ENCODE measurements around the gene ADORA2A. TPM values are rescaled to one million over a fixed set of nuclear protein-coding genes. Genes with fewer than 3 reads are reported as not detected.
A peak's percentile ranks its signal among the peaks of the same experiment; 100 is the strongest.

Gene ADORA2A
- total and polyA plus RNA-seq, 2 of the 8 experiments (the other 6 are each of a cell fraction or from before 2014, with no cell fraction given): 7.1 to 20.3 TPM

GRCh38 chr22:24404561-24405275, 22.7 kb upstream of the ADORA2A start:
- H2AK5ac ChIP-seq (ENCODE audit: low read depth, low read length): no peak overlapping the region
- H3K36me3 ChIP-seq (ENCODE audit: control insufficient read depth in 2 of 4, insufficient read depth in 4 of 4, low read length in 3 of 4): peaks cover 0 to 3% (median 0%) of the 10 kb centered on the region in 4 experiments; a peak in 2 of 8 replicates
- no peak for DNase-seq (ENCODE audit: low read depth in 1 of 2, low spot score in 2 of 2)
- H2BK15ac ChIP-seq (ENCODE audit: low read length): no peak overlapping the region
- no peaks in the 10 kb centered on the region for H3K79me2 ChIP-seq (ENCODE audit: control insufficient read depth in 1 of 2, insufficient read depth in 2 of 2, low read length in 2 of 2)
- H2AFZ ChIP-seq (ENCODE audit: low read length): no peak overlapping the region
- peaks cover 0 to 12% (median 0%) of the 10 kb centered on the region in 4 experiments; a peak in 2 of 7 replicates for H3K4me1 ChIP-seq (replicated peaks in 1 of 4; ENCODE audit: control insufficient read depth in 3 of 4, insufficient read depth in 4 of 4, low read length in 3 of 4)
- WGBS, 2 experiments (ENCODE audit: extremely low coverage in 1 of 2, insufficient coverage in 1 of 2, insufficient read length in 1 of 2, insufficient replicate concordance in 2 of 2, low coverage in 1 of 2, low lambda C conversion rate in 2 of 2, missing lambda C conversion rate in 1 of 2): 95% methylated on average over 9 of the region's 9 CpGs; no CpG with 5 or more reads in 1 of the 2 experiments
- H2BK120ac ChIP-seq (replicated peaks; ENCODE audit: low read depth, low read length): no peak overlapping the region
- H3K56ac ChIP-seq (replicated peaks; ENCODE audit: insufficient read length, low read depth, low read length): no peak overlapping the region
- TF ChIP-seq RNF2 (IDR thresholded peaks at IDR 0.05; ENCODE audit: borderline replicate concordance, low read depth, low read length, missing control alignments, poor library complexity, severe bottlenecking) (no peak), NRF1 (IDR thresholded peaks at IDR 0.05; ENCODE audit: low read depth, low read length) (no peak), RAD21 (IDR thresholded peaks at IDR 0.05 in 1 of 2, conservative IDR thresholded peaks at IDR 0.05 in 1 of 2; ENCODE audit: low read depth in 2 of 2, low read length in 2 of 2) (no peak), SRF (IDR thresholded peaks at IDR 0.05; ENCODE audit: low read depth, low read length) (no peak), SAP30 (IDR thresholded peaks at IDR 0.05; ENCODE audit: insufficient read depth, insufficient replicate concordance, low read length) (no peak), TCF12 (IDR thresholded peaks at IDR 0.05; ENCODE audit: low read depth, low read length) (no peak), JUN (IDR thresholded peaks at IDR 0.05; ENCODE audit: low read depth, low read length) (no peak), BACH1 (IDR thresholded peaks at IDR 0.05; ENCODE audit: low read length) (no peak), HDAC6 (IDR thresholded peaks at IDR 0.05; ENCODE audit: low read depth, low read length) (no peak), JUND (IDR thresholded peaks at IDR 0.05; ENCODE audit: low read length) (no peak), KDM4A (IDR thresholded peaks at IDR 0.05; ENCODE audit: low read depth, low read length, severe bottlenecking) (no peak), SP1 (IDR thresholded peaks at IDR 0.05; ENCODE audit: low read depth, low read length) (no peak)
- H4K8ac ChIP-seq (ENCODE audit: extremely low read depth, insufficient read depth, low read length): peak overlapping the region; percentile 18
- H4K20me1 ChIP-seq (replicated peaks in 1 of 2; ENCODE audit: control insufficient read depth in 1 of 2, insufficient read depth in 2 of 2, low read length in 2 of 2): peaks cover 0 to 4% of the 10 kb centered on the region in 2 experiments
- no peak overlapping the region for H3K23ac ChIP-seq (ENCODE audit: insufficient read length)
- no peaks in the 10 kb centered on the region for H3K23me2 ChIP-seq (ENCODE audit: low read depth, low read length)
- H3K79me1 ChIP-seq (ENCODE audit: low read depth, low read length): no peaks in the 10 kb centered on the region
- no peak overlapping the region for H2BK5ac ChIP-seq (ENCODE audit: low read depth, low read length)
- H3K14ac ChIP-seq (ENCODE audit: insufficient read length): no peak overlapping the region
- no peak overlapping the region for H4K5ac ChIP-seq (ENCODE audit: insufficient read length, low read depth, low read length)
- no peaks in the 10 kb centered on the region for H3K27me3 ChIP-seq (replicated peaks in 1 of 4; ENCODE audit: control insufficient read depth in 3 of 4, extremely low read depth in 1 of 4, insufficient read depth in 3 of 4, low read length in 3 of 4)
- H3K4me2 ChIP-seq (ENCODE audit: insufficient read depth in 1 of 2, low read depth in 2 of 2, low read length in 2 of 2): no peak overlapping the region
- H3K9me3 ChIP-seq (ENCODE audit: insufficient read depth in 2 of 2, low read depth in 1 of 2, low read length in 1 of 2): no peaks in the 10 kb centered on the region
- no peak overlapping the region for H2BK12ac ChIP-seq (ENCODE audit: low read depth, low read length)
- H3K9ac ChIP-seq (replicated peaks in 1 of 4; ENCODE audit: extremely low read depth in 1 of 4, low read depth in 3 of 4, low read length in 3 of 4): no peak overlapping the region
- no peak overlapping the region for H3K4ac ChIP-seq (replicated peaks; ENCODE audit: insufficient read length, low read depth, low read length)
- no peak overlapping the region for H3K18ac ChIP-seq (ENCODE audit: extremely low read depth, low read length)
- ChIA-PET CTCF (ENCODE audit: partially characterized antibody) (interaction anchor here (0.6 to 1.8 kb wide), 6 partner anchors 11 to 1199 kb away, joined by 3 to 5 read pairs (median 4); no protein-coding TSS in a partner anchor), POLR2A (ENCODE audit: partially characterized antibody) (interaction anchor here (1.1 kb wide), 1 partner anchor 66 kb away, joined by 3 read pairs; no protein-coding TSS in a partner anchor)
- H2BK20ac ChIP-seq (ENCODE audit: low read length): no peak overlapping the region
- H4K91ac ChIP-seq (replicated peaks; ENCODE audit: insufficient read length, low read length): no peak overlapping the region
- H3K27ac ChIP-seq (ENCODE audit: low read depth, low read length): no peak overlapping the region; the same call in 1 of the 2 replicates
- FAIRE-seq: no peak
- H3K4me3 ChIP-seq (ENCODE audit: extremely low read depth in 1 of 4, insufficient read depth in 2 of 4, low read depth in 3 of 4, low read length in 4 of 4): no peak overlapping the region
